Smooth muscle cell (in vitro differentiated cells): ENCODE measurements around the gene DICER1. TPM values are rescaled to one million over a fixed set of nuclear protein-coding genes. Genes with fewer than 3 reads are reported as not detected.

Source experiments
- DNase-seq: peaks from one replicate; lab custom pipeline; 2025; ENCODE audit not compliant: unreplicated experiment; lab: John Stamatoyannopoulos, UW
- H2AFZ ChIP-seq: fragments of 200-600 bp; sonication (generic); 2 replicates; pipeline ENCODE4 v1.6.0; 2016; ENCODE audit warnings: antibody characterized with exemption, low read depth, mild to moderate bottlenecking
- H3F3A ChIP-seq: fragments of 200-600 bp; sonication (generic); 2 replicates; pipeline ENCODE4 v1.6.0; 2017; ENCODE audit warnings: antibody characterized with exemption, low read depth
- H3K27ac ChIP-seq: fragments of 200-600 bp; sonication (generic); 2 replicates; pipeline ENCODE4 v1.5.1; 2016; ENCODE audit warnings: low read depth, mild to moderate bottlenecking
- H3K27me3 ChIP-seq: fragments of 200-600 bp; sonication (generic); 2 replicates; pipeline ENCODE4 v1.6.1; 2016; ENCODE audit warnings: low read depth, mild to moderate bottlenecking
- H3K36me3 ChIP-seq: fragments of 200-600 bp; sonication (generic); 2 replicates; pipeline ENCODE4 v1.5.1; 2016; ENCODE audit warnings: low read depth
- H3K4me1 ChIP-seq: fragments of 200-600 bp; sonication (generic); 2 replicates; pipeline ENCODE4 v1.5.1; 2016; ENCODE audit warnings: low read depth
- H3K4me2 ChIP-seq: fragments of 200-600 bp; sonication (generic); 2 replicates; pipeline ENCODE4 v1.6.0; 2016; ENCODE audit warnings: mild to moderate bottlenecking
- H3K4me3 ChIP-seq: fragments of 200-600 bp; sonication (generic); 2 replicates; pipeline ENCODE4 v1.5.1; 2016; ENCODE audit warnings: mild to moderate bottlenecking
- H3K79me2 ChIP-seq: fragments of 200-600 bp; sonication (generic); 2 replicates; pipeline ENCODE4 v1.6.0; 2016; ENCODE audit warnings: low read depth, mild to moderate bottlenecking
- H3K9ac ChIP-seq: fragments of 200-600 bp; sonication (generic); 2 replicates; pipeline ENCODE4 v1.6.0; 2016; ENCODE audit warnings: low read depth
- H3K9me3 ChIP-seq: fragments of 200-600 bp; sonication (generic); replicated peaks from 2 replicates; pipeline ENCODE4 v1.5.1; 2016; ENCODE audit warnings: low read depth
- H4K20me1 ChIP-seq: fragments of 200-600 bp; sonication (generic); 2 replicates; pipeline ENCODE4 v1.6.0; 2016; ENCODE audit warnings: low read depth
- CTCF ChIP-seq: fragments of 200-600 bp; sonication (generic); IDR thresholded peaks from 2 replicates; pipeline ENCODE4 v1.5.1; 2017; ENCODE audit warnings: borderline replicate concordance, mild to moderate bottlenecking, antibody characterized with exemption; ENCODE audit not compliant: insufficient read depth, poor library complexity, severe bottlenecking
- WGBS: methylation state at CpG from one replicate; pipeline ENCODE4 v1.1.7; 2016; ENCODE audit warnings: low lambda C conversion rate; 5-methylcytosine and 5-hydroxymethylcytosine counted together
- polyA plus RNA-seq: library from polyadenylated mRNA; unstranded; fragments of >200 nt; fragmentation: Nextera tagmentation; extraction: Ambion mirVana; gene quantifications from 2 replicates; pipeline ENCODE4 v1.2.1, GENCODE V29; 2016
- total RNA-seq: library from RNA; depleted of rRNA; stranded (reverse); fragments of >200 nt; gene quantifications from 2 replicates; pipeline ENCODE4 v1.2.3, GENCODE V29; 2014

Gene DICER1
- total and polyA plus RNA-seq, 2 experiments from 2014 or later = 17.3 to 67.5 TPM

GRCh38 chr14:95058491-95058890, 98.8 kb downstream of the DICER1 start:
- WGBS = 84% methylated on average over 9 of the region's 9 CpGs
- DNase-seq = no peak

GRCh38 chr14:95057851-95058250, 99.5 kb downstream of the DICER1 start:
- Histone ChIP-seq H2AFZ (no peak overlapping the region), H3K27ac (no peak overlapping the region), H3K36me3 (no peaks in the 10 kb centered on the region), H3K79me2 (no peaks in the 10 kb centered on the region), H3K27me3 (no peaks in the 10 kb centered on the region), H3F3A (no peaks in the 10 kb centered on the region), H3K9ac (no peak overlapping the region), H4K20me1 (no peaks in the 10 kb centered on the region), H3K4me1 (no peaks in the 10 kb centered on the region), H3K4me2 (no peak overlapping the region), H3K4me3 (no peak overlapping the region), H3K9me3 (no peaks in the 10 kb centered on the region)
- no peak for DNase-seq
- no peak for TF ChIP-seq CTCF
- 83% methylated on average over 8 of the region's 8 CpGs for WGBS

More at GRCh38 chr14:95058491-95058890, 98.8 kb downstream of the DICER1 start:
- H3F3A ChIP-seq = no peaks in the 10 kb centered on the region
- no peak overlapping the region for H3K4me3 ChIP-seq
- no peak for TF ChIP-seq CTCF
- H2AFZ ChIP-seq = no peak overlapping the region
- no peak overlapping the region for H3K4me2 ChIP-seq
- no peaks in the 10 kb centered on the region for H3K79me2 ChIP-seq
- H3K9ac ChIP-seq = no peak overlapping the region
- H3K27me3 ChIP-seq = no peaks in the 10 kb centered on the region
- no peak overlapping the region for H3K27ac ChIP-seq
- no peaks in the 10 kb centered on the region for H3K9me3 ChIP-seq
- no peaks in the 10 kb centered on the region for H3K4me1 ChIP-seq
- no peaks in the 10 kb centered on the region for H3K36me3 ChIP-seq
- no peaks in the 10 kb centered on the region for H4K20me1 ChIP-seq

GRCh38 chr14:95057147-95057546, 100.2 kb downstream of the DICER1 start:
- no peak for TF ChIP-seq CTCF
- H3K79me2 ChIP-seq = no peaks in the 10 kb centered on the region
- H2AFZ ChIP-seq = no peak overlapping the region
- H3K4me1 ChIP-seq = no peaks in the 10 kb centered on the region
- H3K36me3 ChIP-seq = no peaks in the 10 kb centered on the region
- H3F3A ChIP-seq = no peaks in the 10 kb centered on the region
- H3K4me3 ChIP-seq = no peak overlapping the region
- no peaks in the 10 kb centered on the region for H3K9me3 ChIP-seq
- no peak overlapping the region for H3K27ac ChIP-seq
- 72% methylated on average over 8 of the region's 8 CpGs for WGBS
- no peaks in the 10 kb centered on the region for H3K27me3 ChIP-seq
- no peak overlapping the region for H3K9ac ChIP-seq
- H3K4me2 ChIP-seq = no peak overlapping the region
- H4K20me1 ChIP-seq = no peaks in the 10 kb centered on the region
- DNase-seq = no peak

- WGBS = 82% methylated on average over 10 of the region's 10 CpGs
- H2AFZ ChIP-seq = no peak overlapping the region
- H3K4me3 ChIP-seq = no peak overlapping the region
- no peaks in the 10 kb centered on the region for H3K9me3 ChIP-seq
- no peak overlapping the region for H3K27ac ChIP-seq
- H3K9ac ChIP-seq = no peak overlapping the region
- H3K79me2 ChIP-seq = no peaks in the 10 kb centered on the region
- no peaks in the 10 kb centered on the region for H3F3A ChIP-seq
- H4K20me1 ChIP-seq = no peaks in the 10 kb centered on the region
- DNase-seq = no peak
- no peaks in the 10 kb centered on the region for H3K4me1 ChIP-seq
- H3K4me2 ChIP-seq = no peak overlapping the region
- no peaks in the 10 kb centered on the region for H3K36me3 ChIP-seq
- no peak for TF ChIP-seq CTCF
- H3K27me3 ChIP-seq = no peaks in the 10 kb centered on the region
These were observed 100.9 kb downstream of the DICER1 start for GRCh38 chr14:95056476-95056875.
